Measurements from ENCODE around the gene FBXO2.

DNA sequence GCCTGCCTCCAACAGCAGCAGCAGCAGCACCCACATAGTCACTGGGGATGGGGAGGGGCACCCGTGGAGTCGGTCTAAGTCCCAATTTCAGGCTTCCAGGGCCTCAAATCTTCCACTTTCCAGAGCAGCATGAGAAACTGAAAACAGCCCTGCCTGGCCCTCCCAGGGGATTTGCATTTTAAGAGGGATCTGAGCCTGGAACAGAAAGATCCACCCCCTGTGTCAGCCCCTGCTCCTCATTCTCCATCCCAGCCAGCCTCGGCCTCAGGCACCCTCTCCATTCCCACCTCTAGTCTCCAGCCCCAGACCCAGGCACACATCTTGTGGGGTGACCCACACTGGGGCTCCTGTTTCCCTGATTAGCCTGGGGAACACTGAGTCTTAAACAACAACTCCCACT, 51.8 kb downstream of the FBXO2 start:
- TF ChIP-seq, protein P1, sequence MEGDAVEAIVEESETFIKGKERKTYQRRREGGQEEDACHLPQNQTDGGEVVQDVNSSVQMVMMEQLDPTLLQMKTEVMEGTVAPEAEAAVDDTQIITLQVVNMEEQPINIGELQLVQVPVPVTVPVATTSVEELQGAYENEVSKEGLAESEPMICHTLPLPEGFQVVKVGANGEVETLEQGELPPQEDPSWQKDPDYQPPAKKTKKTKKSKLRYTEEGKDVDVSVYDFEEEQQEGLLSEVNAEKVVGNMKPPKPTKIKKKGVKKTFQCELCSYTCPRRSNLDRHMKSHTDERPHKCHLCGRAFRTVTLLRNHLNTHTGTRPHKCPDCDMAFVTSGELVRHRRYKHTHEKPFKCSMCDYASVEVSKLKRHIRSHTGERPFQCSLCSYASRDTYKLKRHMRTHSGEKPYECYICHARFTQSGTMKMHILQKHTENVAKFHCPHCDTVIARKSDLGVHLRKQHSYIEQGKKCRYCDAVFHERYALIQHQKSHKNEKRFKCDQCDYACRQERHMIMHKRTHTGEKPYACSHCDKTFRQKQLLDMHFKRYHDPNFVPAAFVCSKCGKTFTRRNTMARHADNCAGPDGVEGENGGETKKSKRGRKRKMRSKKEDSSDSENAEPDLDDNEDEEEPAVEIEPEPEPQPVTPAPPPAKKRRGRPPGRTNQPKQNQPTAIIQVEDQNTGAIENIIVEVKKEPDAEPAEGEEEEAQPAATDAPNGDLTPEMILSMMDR (IDR thresholded peaks at IDR 0.05), result no peak
- TF ChIP-seq EP300 (IDR thresholded peaks at IDR 0.05), result no peak
- TF ChIP-seq POLR2AphosphoS5 (IDR thresholded peaks at IDR 0.05), result no peak
- TF ChIP-seq POLR2A (IDR thresholded peaks at IDR 0.05), result no peak
